Astrocyte of the spinal cord (primary cell): ENCODE results near the gene FRAT2.

Source experiments
- DNase-seq: peaks from one replicate; pipeline ENCODE4 v3.0.0; 2011; ENCODE audit warnings: low read depth, low spot score
- H3K4me3 ChIP-seq: 2 replicates; pipeline ENCODE4 v1.5.1; 2011; ENCODE audit warnings: low read depth, mild to moderate bottlenecking, low read length, moderate library complexity
- CTCF ChIP-seq: IDR thresholded peaks from 2 replicates; pipeline ENCODE4 v1.5.1; 2012; ENCODE audit warnings: low read depth, mild to moderate bottlenecking, low read length, inconsistent platforms
- in situ Hi-C: cut with HindIII; loops from 2 replicates; pipeline ENCODE4 v1.10.0; 2017; ENCODE audit warnings: low sequenced_read_pairs

The FRAT2 gene

GRCh38 chr10:97329766-97330165 is 4.8 kb downstream of the FRAT2 start:
- TF ChIP-seq CTCF = no peak
- no peak overlapping the region for H3K4me3 ChIP-seq
- DNase-seq = no peak
- in situ Hi-C loops = no loop called here

GRCh38 chr10:97328646-97329453 is 5.7 kb downstream of the FRAT2 start:
- no peak for DNase-seq
- no peak overlapping the region for H3K4me3 ChIP-seq
- no peak for TF ChIP-seq CTCF
- in situ Hi-C loops = no loop called here

GRCh38 chr10:97327348-97328294 is 6.9 kb downstream of the FRAT2 start:
- TF ChIP-seq CTCF = no peak
- no peak for DNase-seq
- in situ Hi-C loops = no loop called here
- H3K4me3 ChIP-seq = no peak overlapping the region

DNA sequence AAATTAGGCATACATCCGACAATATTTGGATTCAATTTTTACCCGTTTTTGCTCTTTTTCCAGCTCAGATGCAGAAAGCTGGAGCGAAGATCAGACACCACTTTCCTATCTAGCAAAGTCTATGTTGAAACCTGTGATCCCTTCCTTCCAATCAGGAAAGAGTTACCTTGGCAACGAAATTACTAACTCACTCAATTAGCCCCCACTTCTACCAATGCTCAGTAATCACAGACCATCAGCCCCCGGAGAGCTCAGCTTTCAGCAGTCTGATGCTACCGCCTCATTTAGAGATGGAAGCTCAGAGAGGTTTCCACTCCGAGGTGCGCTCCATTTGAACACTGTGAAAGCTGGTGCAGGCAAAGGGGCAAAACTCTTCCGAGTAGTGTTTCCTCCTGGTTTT is 8.8 kb downstream of the FRAT2 start:
- no peak for TF ChIP-seq CTCF
- no peak overlapping the region for H3K4me3 ChIP-seq
- in situ Hi-C loops = no loop called here
- DNase-seq = no peak

GRCh38 chr10:97323501-97323900 is 11.0 kb downstream of the FRAT2 start:
- in situ Hi-C loops = no loop called here
- no peak overlapping the region for H3K4me3 ChIP-seq
- no peak for TF ChIP-seq CTCF
- no peak for DNase-seq

DNA sequence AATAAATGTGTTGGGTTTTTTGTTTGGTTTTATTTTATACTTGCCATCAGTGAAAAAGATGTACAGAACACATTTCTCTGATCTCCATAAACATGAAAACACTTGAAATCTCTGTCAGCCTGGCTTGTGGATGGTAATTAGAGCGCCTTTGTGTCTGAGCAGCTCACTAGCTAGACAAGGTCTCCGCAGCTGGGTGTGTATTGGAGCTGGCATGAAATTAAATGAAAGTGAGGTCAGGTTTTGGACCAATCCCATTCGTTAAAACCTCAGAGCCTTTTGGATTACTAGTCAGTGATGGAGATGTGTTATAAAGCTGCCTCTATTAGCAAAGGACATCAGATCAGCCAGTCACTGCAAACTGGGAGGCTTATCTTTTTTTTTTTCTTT is 12.7 kb downstream of the FRAT2 start:
- no peak for TF ChIP-seq CTCF
- no peak overlapping the region for H3K4me3 ChIP-seq
- DNase-seq = no peak
- in situ Hi-C loops = no loop called here
